PFSK-1 (cell line): ENCODE data around the gene GATA2.

Experiments
- FOXP2 ChIP-seq: optimal IDR thresholded peaks from 2 replicates; pipeline ENCODE3; 2011; ENCODE audit warnings: borderline replicate concordance, control low read depth, inconsistent platforms; ENCODE audit not compliant: insufficient read depth; ENCODE audit errors: extremely low read length, extremely low read depth
- POLR2AphosphoS5 ChIP-seq: IDR thresholded peaks from 2 replicates; pipeline ENCODE4 v1.6.1; 2012; ENCODE audit warnings: low read depth, mild to moderate bottlenecking, control low read depth, low read length, moderate library complexity
- SIN3A ChIP-seq: IDR thresholded peaks from 2 replicates; pipeline ENCODE4 v1.6.1; 2012; ENCODE audit warnings: mild to moderate bottlenecking, low read length, moderate library complexity, borderline replicate concordance; ENCODE audit not compliant: insufficient read depth
- TAF1 ChIP-seq: IDR thresholded peaks from 2 replicates; pipeline ENCODE4 v1.6.1; 2012; ENCODE audit warnings: low read length, control low read depth, borderline replicate concordance; ENCODE audit not compliant: insufficient read depth
- TF ChIP-seq, protein P1 (sequence below), 2 experiments: IDR thresholded peaks; 2 replicates each; pipeline versions ENCODE4 v1.6.1 to v1.8.0; 2011 to 2012; ENCODE audit warnings: low read depth in 2 of 2, low read length in 2 of 2, control low read depth in 1 of 2, inconsistent platforms in 1 of 2, mild to moderate bottlenecking in 1 of 2, moderate library complexity in 1 of 2; ENCODE audit not compliant: insufficient read depth in 1 of 2

Gene GATA2

DNA sequence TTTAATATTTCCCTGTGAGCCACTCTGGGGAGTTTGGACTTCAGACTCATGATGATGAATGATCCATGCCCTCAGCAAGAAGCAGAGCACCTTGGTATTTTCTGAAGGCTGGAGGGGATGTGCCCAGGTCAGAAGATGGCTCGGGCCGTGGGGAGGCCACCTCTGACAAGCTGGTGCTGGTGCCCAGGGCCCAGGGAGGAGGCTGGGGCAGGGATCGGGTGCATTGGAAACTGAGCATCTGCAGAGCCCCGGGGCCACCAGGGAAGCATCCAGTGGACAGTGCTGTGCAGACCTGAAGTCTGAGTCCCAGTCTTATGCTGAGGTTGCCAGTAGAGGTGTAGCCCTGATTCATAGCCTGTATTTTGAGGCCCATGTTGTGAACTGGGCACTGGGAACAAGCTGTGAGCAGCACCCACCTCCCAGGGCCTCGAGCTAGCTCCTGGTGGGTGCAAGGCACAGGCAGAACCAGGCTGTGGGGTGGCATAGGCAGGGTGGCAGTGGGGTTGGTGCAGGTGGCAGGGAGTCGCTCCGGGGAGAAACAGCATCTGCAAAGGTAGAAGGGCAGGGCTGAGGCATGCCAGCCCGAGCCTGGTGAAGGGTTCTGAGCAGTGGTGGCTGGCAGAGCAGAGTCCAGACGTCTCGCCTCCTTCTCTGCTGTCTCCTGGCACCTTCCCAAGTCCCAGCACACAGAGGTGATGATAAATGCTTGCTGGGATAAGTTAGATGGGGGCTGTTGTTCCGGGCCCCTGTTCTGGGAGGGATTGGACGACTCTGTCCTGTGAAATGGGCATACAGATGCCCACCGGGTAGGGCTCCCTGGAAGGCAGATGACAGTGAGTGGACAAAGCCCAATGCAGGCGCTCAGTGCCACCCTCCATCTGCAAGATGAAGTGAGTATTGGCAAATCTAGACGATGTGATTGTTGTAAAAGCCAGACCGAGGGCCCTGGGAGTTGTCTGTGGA lies 36.9 kb downstream of the GATA2 start:
- TF ChIP-seq FOXP2 (no peak), SIN3A (no peak), TAF1 (no peak), POLR2AphosphoS5 (no peak)

DNA sequence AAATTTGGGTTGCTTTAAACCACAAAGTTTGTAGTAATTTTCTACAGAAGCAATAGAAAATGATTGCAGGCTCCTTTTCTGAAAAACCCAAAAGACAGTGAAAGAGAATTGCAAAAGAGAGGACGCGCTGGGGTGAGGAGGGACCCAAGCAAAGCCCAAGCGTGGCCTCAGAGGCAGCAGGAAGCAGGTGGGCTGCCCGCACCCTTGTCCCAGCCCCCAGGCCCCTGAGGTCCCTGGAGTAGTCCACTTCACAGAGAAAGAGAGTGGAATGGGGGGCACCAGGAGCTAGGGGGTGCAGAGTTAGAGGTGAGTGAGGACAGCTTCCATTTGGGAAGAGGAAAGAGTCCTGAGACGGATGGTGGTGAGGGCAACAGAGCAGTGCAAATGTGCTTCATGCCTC lies 37.9 kb downstream of the GATA2 start:
- TF ChIP-seq SIN3A (no peak), TAF1 (no peak), POLR2AphosphoS5 (no peak), FOXP2 (no peak)
- TF ChIP-seq, protein P1, sequence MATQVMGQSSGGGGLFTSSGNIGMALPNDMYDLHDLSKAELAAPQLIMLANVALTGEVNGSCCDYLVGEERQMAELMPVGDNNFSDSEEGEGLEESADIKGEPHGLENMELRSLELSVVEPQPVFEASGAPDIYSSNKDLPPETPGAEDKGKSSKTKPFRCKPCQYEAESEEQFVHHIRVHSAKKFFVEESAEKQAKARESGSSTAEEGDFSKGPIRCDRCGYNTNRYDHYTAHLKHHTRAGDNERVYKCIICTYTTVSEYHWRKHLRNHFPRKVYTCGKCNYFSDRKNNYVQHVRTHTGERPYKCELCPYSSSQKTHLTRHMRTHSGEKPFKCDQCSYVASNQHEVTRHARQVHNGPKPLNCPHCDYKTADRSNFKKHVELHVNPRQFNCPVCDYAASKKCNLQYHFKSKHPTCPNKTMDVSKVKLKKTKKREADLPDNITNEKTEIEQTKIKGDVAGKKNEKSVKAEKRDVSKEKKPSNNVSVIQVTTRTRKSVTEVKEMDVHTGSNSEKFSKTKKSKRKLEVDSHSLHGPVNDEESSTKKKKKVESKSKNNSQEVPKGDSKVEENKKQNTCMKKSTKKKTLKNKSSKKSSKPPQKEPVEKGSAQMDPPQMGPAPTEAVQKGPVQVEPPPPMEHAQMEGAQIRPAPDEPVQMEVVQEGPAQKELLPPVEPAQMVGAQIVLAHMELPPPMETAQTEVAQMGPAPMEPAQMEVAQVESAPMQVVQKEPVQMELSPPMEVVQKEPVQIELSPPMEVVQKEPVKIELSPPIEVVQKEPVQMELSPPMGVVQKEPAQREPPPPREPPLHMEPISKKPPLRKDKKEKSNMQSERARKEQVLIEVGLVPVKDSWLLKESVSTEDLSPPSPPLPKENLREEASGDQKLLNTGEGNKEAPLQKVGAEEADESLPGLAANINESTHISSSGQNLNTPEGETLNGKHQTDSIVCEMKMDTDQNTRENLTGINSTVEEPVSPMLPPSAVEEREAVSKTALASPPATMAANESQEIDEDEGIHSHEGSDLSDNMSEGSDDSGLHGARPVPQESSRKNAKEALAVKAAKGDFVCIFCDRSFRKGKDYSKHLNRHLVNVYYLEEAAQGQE (IDR thresholded peaks at IDR 0.05; ENCODE audit: insufficient read depth in 1 of 2, low read depth in 2 of 2, low read length in 2 of 2) = no peak

DNA sequence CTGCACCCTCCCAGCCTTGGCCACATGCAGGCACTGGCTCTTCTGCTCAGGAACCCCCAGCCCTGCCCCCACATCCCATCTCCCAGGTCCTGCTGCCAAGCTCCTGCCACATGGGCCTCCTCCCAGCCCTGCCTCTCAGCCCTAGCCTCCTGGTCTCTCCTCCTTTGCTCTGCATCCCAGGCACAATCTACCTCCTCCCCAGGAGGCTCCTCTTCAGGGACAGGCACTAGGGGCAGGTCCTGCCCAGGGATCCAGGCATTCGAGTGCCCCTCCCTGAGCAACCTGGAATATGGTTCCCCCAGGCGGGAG lies 38.7 kb downstream of the GATA2 start:
- TF ChIP-seq SIN3A = no peak
- no peak for TF ChIP-seq TAF1
- no peak for TF ChIP-seq POLR2AphosphoS5
- no peak for TF ChIP-seq FOXP2
- TF ChIP-seq, protein P1 (IDR thresholded peaks at IDR 0.05; ENCODE audit: insufficient read depth in 1 of 2, low read depth in 2 of 2, low read length in 2 of 2) = no peak

DNA sequence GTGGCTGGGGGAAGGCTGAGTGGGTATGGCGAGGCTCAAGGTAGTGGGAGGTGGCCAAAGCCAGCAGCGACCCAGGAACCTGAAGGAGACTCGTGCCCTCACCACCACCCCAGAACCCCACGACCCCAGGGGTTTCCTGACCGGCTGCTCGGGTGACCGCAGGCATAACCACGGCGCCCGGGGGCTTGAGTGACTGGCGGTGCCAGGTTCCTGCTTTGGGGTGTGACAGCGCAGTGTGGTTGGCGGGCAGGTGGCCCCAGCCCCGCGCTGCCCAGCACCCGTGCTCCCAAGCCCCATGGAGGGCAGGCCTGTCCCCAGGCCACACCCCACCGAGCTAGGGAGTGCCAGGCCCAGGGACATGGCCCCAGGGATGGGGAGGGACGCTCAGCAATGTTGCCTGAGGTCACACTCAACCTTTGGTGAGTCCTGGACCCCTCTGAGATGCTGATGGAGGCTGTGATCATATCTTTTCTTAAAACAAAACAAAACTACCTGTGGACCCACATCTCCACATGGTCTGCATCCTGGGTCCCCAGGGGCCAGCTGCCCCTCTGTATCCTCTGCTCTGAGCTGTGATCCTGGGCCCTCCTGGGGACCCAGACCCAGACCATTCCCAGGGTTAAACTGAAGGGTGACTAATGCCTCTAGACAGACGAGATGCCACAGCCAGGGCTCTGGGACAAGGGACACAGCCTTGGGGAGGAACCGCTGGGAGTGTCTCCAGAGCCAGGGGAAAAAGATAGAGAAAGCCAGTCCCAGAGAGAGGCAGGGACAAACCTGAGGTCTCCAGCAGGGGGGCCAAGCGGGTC lies 39.3 kb downstream of the GATA2 start:
- TF ChIP-seq FOXP2 (no peak), TAF1 (no peak), POLR2AphosphoS5 (no peak), SIN3A (no peak)
- TF ChIP-seq, protein P1 (IDR thresholded peaks at IDR 0.05; ENCODE audit: insufficient read depth in 1 of 2, low read depth in 2 of 2, low read length in 2 of 2) = no peak

DNA sequence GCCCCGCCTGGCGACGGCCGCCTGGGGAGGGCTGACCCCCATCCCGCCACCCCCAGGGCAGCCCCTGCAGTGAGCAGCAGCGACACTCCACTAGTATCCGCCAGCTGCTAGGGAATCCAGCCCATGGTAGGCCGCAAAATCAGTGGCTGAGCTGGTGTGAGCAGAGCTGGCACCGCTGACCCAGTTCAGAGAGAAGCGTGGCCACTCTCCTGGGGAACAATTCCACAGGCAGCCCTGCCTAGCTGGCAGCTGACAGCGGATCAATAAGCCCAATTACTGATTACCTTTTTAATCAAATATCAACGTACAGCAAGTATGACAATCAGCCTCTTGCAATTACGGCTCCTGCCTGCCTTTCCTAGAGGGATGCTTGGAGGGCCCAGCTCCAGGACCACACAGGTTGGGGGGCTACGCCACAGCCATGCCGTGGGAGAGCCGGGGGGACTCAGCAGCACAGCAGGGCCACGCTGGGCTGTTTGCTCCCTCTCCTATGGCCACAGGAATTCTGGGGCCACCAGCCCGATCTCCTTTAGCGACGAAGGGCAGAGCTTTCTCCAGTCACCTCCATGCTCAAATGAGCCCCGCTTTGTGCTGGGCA lies 40.2 kb downstream of the GATA2 start:
- no peak for TF ChIP-seq FOXP2
- TF ChIP-seq POLR2AphosphoS5 = no peak
- no peak for TF ChIP-seq TAF1
- TF ChIP-seq, protein P1 (IDR thresholded peaks at IDR 0.05; ENCODE audit: insufficient read depth in 1 of 2, low read depth in 2 of 2, low read length in 2 of 2) = no peak
- no peak for TF ChIP-seq SIN3A
